Right atrium auricular region (tissue), 2 donors: ENCODE measurements around the gene MRPS5. TPM values are rescaled to one million over a fixed set of nuclear protein-coding genes. Genes with fewer than 3 reads are reported as not detected.
"Not testable (repeated sequence)": the region's sequence is repeated elsewhere in the genome, so short reads cannot be mapped to it uniquely, and the experiment has no call there.

Experiments used
- DNase-seq: peaks from one replicate; pipeline ENCODE4 v3.0.0-alpha.2; 2019; ENCODE audit warnings: low spot score
- H3K27ac ChIP-seq, 2 donors: fragments of 200-600 bp; sonication (generic); 1 replicate in 1 of 2; 2 replicates in 1 of 2; pipeline ENCODE4 v1.5.1; 2016 to 2019
- H3K27me3 ChIP-seq, 2 donors: fragments of 200-600 bp; sonication (generic); one replicate each; pipeline versions ENCODE4 v1.5.1 to v1.6.0; 2017 to 2019
- H3K36me3 ChIP-seq: fragments of 200-600 bp; sonication (generic); one replicate; pipeline ENCODE4 v1.5.1; 2016
- H3K4me1 ChIP-seq, 2 donors: fragments of 200-600 bp; sonication (generic); one replicate each; pipeline versions ENCODE4 v1.5.1 to v1.6.0; 2017 to 2019
- H3K4me3 ChIP-seq, 2 donors: fragments of 200-600 bp; sonication (generic); 1 replicate in 1 of 2; 2 replicates in 1 of 2; pipeline ENCODE4 v1.5.1; 2017 to 2019; ENCODE audit warnings: mild to moderate bottlenecking in 1 of 2, moderate library complexity in 1 of 2
- H3K9me3 ChIP-seq, 2 donors: fragments of 200-600 bp; sonication (generic); one replicate each; pipeline ENCODE4 v1.5.1; 2019
- total RNA-seq, 2 donors: library from RNA; depleted of rRNA; stranded (reverse); fragments of >200 nt; gene quantifications; one replicate each; pipeline ENCODE4 v1.1.0, GENCODE V29; 2016
- TF ChIP-seq, protein P1 (sequence below), 2 donors: fragments of 200-600 bp; sonication (generic); IDR thresholded peaks; one replicate each; pipeline ENCODE4 v1.5.1; 2019; ENCODE audit warnings: antibody characterized with exemption in 2 of 2

Gene MRPS5
- total RNA-seq, 2 donors from 2014 or later, result 39.0 to 57.7 TPM

GRCh38 chr2:95106081-95106480 lies 15.5 kb downstream of the MRPS5 start:
- H3K4me3 ChIP-seq, result no peak overlapping the region
- no peaks in the 10 kb centered on the region for H3K4me1 ChIP-seq
- no peak overlapping the region for H3K27ac ChIP-seq
- H3K27me3 ChIP-seq, result no peaks in the 10 kb centered on the region
- no peak for DNase-seq
- peaks cover 89% of the 10 kb centered on the region for H3K36me3 ChIP-seq
- no peaks in the 10 kb centered on the region for H3K9me3 ChIP-seq
- TF ChIP-seq, protein P1, sequence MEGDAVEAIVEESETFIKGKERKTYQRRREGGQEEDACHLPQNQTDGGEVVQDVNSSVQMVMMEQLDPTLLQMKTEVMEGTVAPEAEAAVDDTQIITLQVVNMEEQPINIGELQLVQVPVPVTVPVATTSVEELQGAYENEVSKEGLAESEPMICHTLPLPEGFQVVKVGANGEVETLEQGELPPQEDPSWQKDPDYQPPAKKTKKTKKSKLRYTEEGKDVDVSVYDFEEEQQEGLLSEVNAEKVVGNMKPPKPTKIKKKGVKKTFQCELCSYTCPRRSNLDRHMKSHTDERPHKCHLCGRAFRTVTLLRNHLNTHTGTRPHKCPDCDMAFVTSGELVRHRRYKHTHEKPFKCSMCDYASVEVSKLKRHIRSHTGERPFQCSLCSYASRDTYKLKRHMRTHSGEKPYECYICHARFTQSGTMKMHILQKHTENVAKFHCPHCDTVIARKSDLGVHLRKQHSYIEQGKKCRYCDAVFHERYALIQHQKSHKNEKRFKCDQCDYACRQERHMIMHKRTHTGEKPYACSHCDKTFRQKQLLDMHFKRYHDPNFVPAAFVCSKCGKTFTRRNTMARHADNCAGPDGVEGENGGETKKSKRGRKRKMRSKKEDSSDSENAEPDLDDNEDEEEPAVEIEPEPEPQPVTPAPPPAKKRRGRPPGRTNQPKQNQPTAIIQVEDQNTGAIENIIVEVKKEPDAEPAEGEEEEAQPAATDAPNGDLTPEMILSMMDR (IDR thresholded peaks at IDR 0.05), result no peak

DNA sequence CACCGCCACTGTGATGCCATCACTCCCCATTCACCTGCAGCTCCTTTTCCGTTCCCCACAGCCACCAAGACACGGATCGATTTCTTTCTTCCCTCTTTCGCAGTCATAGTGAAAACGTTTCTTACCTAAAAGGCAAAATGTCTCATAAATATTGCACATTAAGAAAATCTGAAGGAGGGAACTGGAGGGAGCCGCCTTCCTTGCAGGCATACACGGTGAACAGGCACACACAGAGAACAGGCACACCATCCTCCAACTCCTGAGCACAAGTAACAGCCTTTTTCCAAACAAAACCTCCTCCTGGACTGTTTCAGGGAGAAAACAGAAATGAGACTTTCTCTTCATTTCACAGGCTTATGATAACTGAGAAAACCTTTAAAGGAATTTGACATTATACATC lies 17.0 kb downstream of the MRPS5 start:
- Histone ChIP-seq H3K27me3 (no peaks in the 10 kb centered on the region), H3K36me3 (peaks cover 88% of the 10 kb centered on the region), H3K27ac (no peak overlapping the region), H3K4me1 (no peaks in the 10 kb centered on the region), H3K9me3 (no peaks in the 10 kb centered on the region), H3K4me3 (no peak overlapping the region)
- DNase-seq, result no peak
- TF ChIP-seq, protein P1 (IDR thresholded peaks at IDR 0.05), result no peak

- Histone ChIP-seq H3K27me3 (no peaks in the 10 kb centered on the region), H3K4me1 (no peaks in the 10 kb centered on the region), H3K4me3 (no peak overlapping the region), H3K36me3 (peaks cover 49% of the 10 kb centered on the region), H3K27ac (no peak overlapping the region), H3K9me3 (no peaks in the 10 kb centered on the region)
- TF ChIP-seq, protein P1 (IDR thresholded peaks at IDR 0.05), result no peak
- DNase-seq, result no peak
These were observed 21.7 kb downstream of the MRPS5 start for GRCh38 chr2:95099910-95100309.

- H3K27ac ChIP-seq, H3K4me3 ChIP-seq, H3K4me1 ChIP-seq, H3K27me3 ChIP-seq, H3K9me3 ChIP-seq, DNase-seq: not testable (repeated sequence)
- H3K36me3 ChIP-seq, result peaks cover 43% of the 10 kb centered on the region
These were observed 23.3 kb downstream of the MRPS5 start for GRCh38 chr2:95098273-95098672.

DNA sequence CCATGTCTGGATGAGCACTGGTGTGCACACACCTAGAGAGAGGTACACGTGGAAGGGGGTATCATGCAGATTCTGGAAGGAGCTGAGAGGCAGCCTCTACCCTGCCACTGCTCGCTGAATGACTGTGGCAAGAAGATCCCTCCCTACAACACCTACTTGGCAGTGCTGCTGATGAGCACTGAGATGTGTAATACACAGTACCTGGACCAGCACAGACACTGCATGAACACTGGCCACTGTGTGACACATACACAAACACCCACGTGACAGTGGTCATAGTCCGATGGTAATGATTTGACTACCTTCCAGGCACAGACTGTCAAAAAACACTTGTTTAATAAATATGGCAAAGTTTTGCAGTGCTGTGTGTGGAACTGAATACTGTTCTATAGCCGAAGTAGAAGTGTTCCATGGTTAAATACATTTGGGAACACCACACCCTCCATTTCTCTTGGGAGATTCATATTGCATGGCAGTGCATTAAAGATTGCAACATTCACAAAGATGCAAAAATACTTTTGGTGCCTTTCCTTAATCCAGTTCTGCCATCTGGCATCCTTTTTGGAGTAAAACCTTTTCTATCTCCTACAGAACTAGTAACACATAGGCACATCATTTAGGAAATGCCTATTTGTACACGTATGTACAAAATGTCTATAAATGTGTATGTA lies 29.6 kb downstream of the MRPS5 start:
- DNase-seq, result no peak
- TF ChIP-seq, protein P1 (IDR thresholded peaks at IDR 0.05), result no peak
- peaks cover 70% of the 10 kb centered on the region for H3K36me3 ChIP-seq

DNA sequence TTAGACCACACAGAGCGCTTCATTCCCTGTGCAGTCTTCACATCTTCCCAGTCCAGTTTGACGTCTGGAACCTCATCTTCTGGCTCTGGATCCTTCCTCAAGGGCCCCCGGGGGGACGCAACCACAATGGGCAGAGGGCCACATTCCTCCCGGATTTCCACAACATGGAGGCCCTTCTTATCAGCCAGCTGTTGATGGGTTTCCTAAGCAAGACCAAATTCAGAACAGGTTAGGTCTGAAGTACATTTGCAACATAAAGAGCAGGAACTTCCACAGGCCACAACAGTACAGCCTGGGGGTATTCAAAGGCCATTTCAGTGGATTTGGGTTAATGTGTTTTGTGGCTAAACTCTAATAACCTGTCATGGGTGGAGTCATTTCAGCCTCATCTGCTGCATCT lies 34.2 kb downstream of the MRPS5 start:
- no peaks in the 10 kb centered on the region for H3K4me1 ChIP-seq
- H3K4me3 ChIP-seq, result no peak overlapping the region
- no peaks in the 10 kb centered on the region for H3K27me3 ChIP-seq
- DNase-seq, result no peak
- peaks cover 70% of the 10 kb centered on the region for H3K36me3 ChIP-seq
- TF ChIP-seq, protein P1 (IDR thresholded peaks at IDR 0.05), result no peak
- no peak overlapping the region for H3K27ac ChIP-seq
- H3K9me3 ChIP-seq, result no peaks in the 10 kb centered on the region

More for the DNA sequence above, 29.6 kb downstream of the MRPS5 start:
- Histone ChIP-seq H3K9me3 (no peaks in the 10 kb centered on the region), H3K27ac (no peak overlapping the region), H3K27me3 (no peaks in the 10 kb centered on the region), H3K4me3 (no peak overlapping the region), H3K4me1 (no peaks in the 10 kb centered on the region)
